ENCODE measurements around the gene PDE11A.

PDE11A gene

GRCh38 chr2:177721087-177721486 is 351.5 kb downstream of the PDE11A start:
- DNase-seq: no peak

GRCh38 chr2:177717831-177718618 is 354.6 kb downstream of the PDE11A start:
- DNase-seq: no peak

- DNase-seq: no peak
Observed at GRCh38 chr2:177716484-177716883, 356.1 kb downstream of the PDE11A start.

GRCh38 chr2:177715771-177716170 is 356.8 kb downstream of the PDE11A start:
- DNase-seq: no peak

GRCh38 chr2:177714704-177715103 is 357.9 kb downstream of the PDE11A start:
- no peak for DNase-seq

- no peak for DNase-seq
Observed at GRCh38 chr2:177712462-177712861, 360.1 kb downstream of the PDE11A start.

GRCh38 chr2:177711483-177712265 is 360.9 kb downstream of the PDE11A start:
- no peak for DNase-seq

- DNase-seq: no peak
Observed at GRCh38 chr2:177710889-177711288, 361.7 kb downstream of the PDE11A start.

- no peak for DNase-seq
Observed at GRCh38 chr2:177709986-177710401, 362.6 kb downstream of the PDE11A start.

GRCh38 chr2:177708660-177709444 is 363.7 kb downstream of the PDE11A start:
- DNase-seq: no peak

GRCh38 chr2:177708106-177708505 is 364.5 kb downstream of the PDE11A start:
- DNase-seq: no peak

GRCh38 chr2:177705511-177706173 is 366.9 kb downstream of the PDE11A start:
- no peak for DNase-seq

- DNase-seq: no peak
Observed at GRCh38 chr2:177703159-177703558, 369.4 kb downstream of the PDE11A start.

- DNase-seq: no peak
Observed at GRCh38 chr2:177698281-177698680, 374.3 kb downstream of the PDE11A start.

GRCh38 chr2:177694348-177694747 is 378.2 kb downstream of the PDE11A start:
- no peak for DNase-seq

GRCh38 chr2:177693658-177694339 is 378.8 kb downstream of the PDE11A start:
- no peak for DNase-seq

- DNase-seq: no peak
Observed at GRCh38 chr2:177692783-177693269, 379.8 kb downstream of the PDE11A start.

- no peak for DNase-seq
Observed at GRCh38 chr2:177692042-177692782, 380.4 kb downstream of the PDE11A start.

- DNase-seq: no peak
Observed at GRCh38 chr2:177691177-177691576, 381.4 kb downstream of the PDE11A start.

- no peak for DNase-seq
Observed at GRCh38 chr2:177689623-177690022, 383.0 kb downstream of the PDE11A start.

GRCh38 chr2:177688844-177689243 is 383.7 kb downstream of the PDE11A start:
- DNase-seq: no peak

All from activated T-cell treated with anti-CD3 and anti-CD28 coated beads for 4 hours (primary cell).